GM21526 (cell line): Measurements from ENCODE around the gene KCNJ1.

ENCODE experiments used
- ATAC-seq: cut with Tn5 transposase; IDR thresholded peaks from one replicate; pipeline ENCODE4 v1.9.1; 2021; ENCODE audit warnings: moderate library complexity; ENCODE audit not compliant: unreplicated experiment, low FRiP score

The KCNJ1 gene

GRCh38 chr11:128796270-128796669 lies 70.8 kb downstream of the KCNJ1 start:
- ATAC-seq, result peak; percentile 99

- ATAC-seq, result no peak
Measured at GRCh38 chr11:128790196-128790595, 76.9 kb downstream of the KCNJ1 start.

GRCh38 chr11:128789497-128790150 lies 77.5 kb downstream of the KCNJ1 start:
- no peak for ATAC-seq
